ENCODE data around the gene AGK. TPM values are rescaled to one million over a fixed set of nuclear protein-coding genes. Genes with fewer than 3 reads are reported as not detected.

The AGK gene
- total RNA-seq, 3 donors from 2014 or later, result 79.9 to 94.5 (median 90.2) TPM

DNA sequence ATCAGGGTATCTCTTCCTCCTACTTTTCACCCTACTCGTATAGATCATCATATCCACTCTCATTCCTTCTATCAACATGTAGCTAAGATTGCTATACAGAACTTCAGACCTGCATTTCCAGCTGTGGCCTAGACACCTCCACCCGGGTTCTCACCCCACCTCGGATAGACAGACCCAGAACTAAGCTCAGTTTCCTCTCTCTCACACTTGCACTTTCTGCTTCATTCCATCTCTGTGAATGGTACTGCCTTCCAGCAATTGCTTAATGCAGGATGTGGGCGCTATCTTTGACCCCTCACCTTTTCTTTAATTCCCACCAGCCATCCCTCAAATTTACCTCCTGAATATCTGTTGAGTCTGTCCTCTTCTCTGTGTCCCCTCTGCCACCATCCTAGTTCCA lies 35.7 kb downstream of the AGK start:
- no peaks in the 10 kb centered on the region for H3K9me3 Mint-ChIP-seq
- ATAC-seq, result no peak
- H3K4me1 Mint-ChIP-seq (ENCODE audit: low read depth), result peaks cover 53% of the 10 kb centered on the region
- H3K4me3 Mint-ChIP-seq, result peak overlapping the region; percentile 45
- peaks cover 59% of the 10 kb centered on the region for H3K36me3 Mint-ChIP-seq (ENCODE audit: insufficient read depth)
- no peaks in the 10 kb centered on the region for H3K27me3 Mint-ChIP-seq (ENCODE audit: low read depth)
- DNase-seq, result no peak

DNA sequence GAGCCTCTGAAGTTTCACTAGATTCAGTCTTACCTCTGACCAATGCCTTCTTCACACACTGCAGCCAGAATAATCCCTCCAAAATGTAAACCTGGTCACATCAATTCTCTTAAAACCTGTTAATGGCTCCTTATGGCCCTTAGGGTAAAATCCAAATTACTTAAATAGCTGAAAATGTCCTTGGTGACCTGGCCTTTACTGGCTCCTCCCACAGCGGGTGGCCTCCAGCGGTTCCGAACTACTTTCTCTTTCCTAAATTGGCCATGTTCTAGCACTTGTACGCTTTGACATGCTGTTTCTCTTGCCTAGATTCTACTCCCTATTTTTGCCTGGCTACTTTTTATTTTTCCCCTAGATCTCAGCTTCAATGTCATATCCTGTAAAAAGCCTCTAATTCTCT lies 36.1 kb downstream of the AGK start:
- Mint-ChIP-seq H3K27me3 (ENCODE audit: low read depth) (no peaks in the 10 kb centered on the region), H3K9me3 (no peaks in the 10 kb centered on the region), H3K4me3 (peak overlapping the region; percentile 3), H3K36me3 (ENCODE audit: insufficient read depth) (peaks cover 57% of the 10 kb centered on the region), H3K4me1 (ENCODE audit: low read depth) (peaks cover 53% of the 10 kb centered on the region)
- DNase-seq (no peak), ATAC-seq (no peak)

DNA sequence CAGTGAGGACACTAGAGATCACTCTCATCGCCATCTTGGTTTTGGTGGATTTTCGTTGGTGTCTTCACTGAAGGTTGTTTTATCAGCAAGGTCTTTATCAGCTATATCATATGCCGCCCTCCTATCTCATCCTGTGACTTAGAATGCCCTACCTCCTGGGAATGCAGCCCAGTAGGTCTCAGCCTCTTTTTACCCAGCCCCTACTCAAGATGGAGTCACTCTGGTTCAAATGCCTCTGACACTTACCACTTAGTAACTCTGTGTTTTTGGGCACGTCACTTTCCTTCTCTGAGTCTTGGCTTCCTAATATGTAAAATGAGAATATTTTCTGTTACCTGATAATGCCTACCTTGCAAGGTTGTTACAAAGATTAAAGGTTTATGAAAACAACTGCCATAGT lies 37.7 kb downstream of the AGK start:
- peaks cover 51% of the 10 kb centered on the region for H3K4me1 Mint-ChIP-seq (ENCODE audit: low read depth)
- no peaks in the 10 kb centered on the region for H3K27me3 Mint-ChIP-seq (ENCODE audit: low read depth)
- no peak overlapping the region for H3K4me3 Mint-ChIP-seq
- no peaks in the 10 kb centered on the region for H3K9me3 Mint-ChIP-seq
- ATAC-seq (no peak), DNase-seq (no peak)
- peaks cover 51% of the 10 kb centered on the region for H3K36me3 Mint-ChIP-seq (ENCODE audit: insufficient read depth)

DNA sequence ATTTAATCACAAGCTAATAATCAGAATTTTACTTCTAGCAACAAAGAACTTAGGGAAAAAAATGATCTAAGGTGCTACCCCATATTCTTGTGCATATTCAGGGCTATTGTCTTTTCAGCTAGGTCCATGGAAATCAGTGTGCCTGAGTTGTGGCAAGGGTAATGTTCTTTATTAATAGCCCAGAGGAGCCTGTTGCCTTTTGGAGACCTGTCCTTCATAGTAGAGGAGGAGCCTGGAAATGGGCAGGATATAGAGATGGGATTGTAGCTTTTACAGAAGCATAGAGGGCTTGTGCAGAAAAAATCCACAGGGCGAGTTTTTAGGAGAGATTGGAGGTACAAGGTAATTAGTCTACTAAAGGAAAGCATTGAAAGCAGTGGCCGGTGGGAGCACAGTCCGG lies 38.9 kb downstream of the AGK start:
- Mint-ChIP-seq H3K27me3 (ENCODE audit: low read depth) (no peaks in the 10 kb centered on the region), H3K9me3 (no peaks in the 10 kb centered on the region), H3K4me3 (no peak overlapping the region), H3K4me1 (ENCODE audit: low read depth) (peaks cover 42% of the 10 kb centered on the region), H3K36me3 (ENCODE audit: insufficient read depth) (peaks cover 49% of the 10 kb centered on the region)
- DNase-seq, result no peak
- ATAC-seq, result no peak

DNA sequence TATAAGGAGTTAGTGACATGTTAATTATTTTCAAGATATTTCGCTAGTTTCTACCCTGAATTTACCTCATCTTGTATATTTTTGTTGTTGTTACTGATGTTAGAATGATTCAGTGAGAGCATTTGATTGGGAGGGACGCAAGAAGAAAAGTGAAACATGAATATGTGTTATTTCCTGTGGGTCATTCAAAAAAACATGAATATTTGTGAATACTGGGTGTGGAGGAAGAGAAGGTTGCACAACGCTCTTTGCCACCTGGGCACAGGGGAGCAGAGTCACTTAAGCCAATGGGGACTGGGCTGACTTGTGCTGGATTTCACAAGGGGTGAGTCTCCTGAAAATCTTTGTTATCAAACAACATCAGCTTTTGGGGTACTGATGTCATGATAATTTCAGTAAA lies 39.5 kb downstream of the AGK start:
- Mint-ChIP-seq H3K27me3 (ENCODE audit: low read depth) (no peaks in the 10 kb centered on the region), H3K9me3 (no peaks in the 10 kb centered on the region), H3K36me3 (ENCODE audit: insufficient read depth) (peaks cover 52% of the 10 kb centered on the region), H3K4me3 (no peak overlapping the region), H3K4me1 (ENCODE audit: low read depth) (peaks cover 36% of the 10 kb centered on the region)
- DNase-seq, result no peak
- ATAC-seq, result no peak

DNA sequence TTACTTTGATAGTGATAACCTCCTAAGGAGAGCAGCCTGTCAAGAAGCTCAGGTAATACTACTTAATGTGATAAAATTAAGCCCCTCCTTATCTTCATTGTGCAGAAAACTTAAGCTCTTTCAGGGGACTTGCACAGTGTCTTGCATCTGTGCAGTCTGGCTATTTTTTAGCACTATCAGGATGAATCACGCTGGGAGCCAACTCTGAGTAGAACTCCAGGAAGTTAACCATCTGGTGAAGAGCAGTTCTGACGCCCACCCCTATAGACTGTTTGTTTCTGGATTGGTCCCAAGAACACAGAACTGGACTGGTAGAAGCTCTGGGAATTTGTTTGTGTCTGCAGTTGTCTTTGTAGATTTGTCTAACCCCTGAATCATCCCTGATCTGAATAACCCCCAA lies 41.9 kb downstream of the AGK start:
- Mint-ChIP-seq H3K27me3 (ENCODE audit: low read depth) (no peaks in the 10 kb centered on the region), H3K36me3 (ENCODE audit: insufficient read depth) (peaks cover 48% of the 10 kb centered on the region), H3K9me3 (no peaks in the 10 kb centered on the region), H3K4me3 (no peak overlapping the region), H3K4me1 (ENCODE audit: low read depth) (peaks cover 23% of the 10 kb centered on the region)
- no peak for DNase-seq
- ATAC-seq, result no peak

DNA sequence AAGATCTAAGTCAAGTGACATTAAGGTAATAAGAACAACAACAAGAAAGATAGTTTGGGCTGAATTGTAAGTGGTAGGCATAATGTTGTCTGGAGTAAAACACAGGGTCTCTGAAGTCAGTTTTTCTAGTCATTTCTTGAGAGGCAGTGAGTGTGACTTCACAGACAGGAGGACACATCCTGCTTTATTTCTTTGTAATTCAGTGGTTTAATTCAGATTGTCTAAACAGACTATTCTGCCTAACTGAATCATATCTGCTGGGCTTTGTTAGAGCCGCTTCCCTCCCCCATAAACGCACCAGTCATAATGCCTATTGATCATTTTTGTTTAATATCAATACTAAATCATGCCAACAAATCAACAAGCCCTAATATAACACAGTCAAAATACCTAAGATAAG lies 46.8 kb downstream of the AGK start:
- no peaks in the 10 kb centered on the region for H3K9me3 Mint-ChIP-seq

DNA sequence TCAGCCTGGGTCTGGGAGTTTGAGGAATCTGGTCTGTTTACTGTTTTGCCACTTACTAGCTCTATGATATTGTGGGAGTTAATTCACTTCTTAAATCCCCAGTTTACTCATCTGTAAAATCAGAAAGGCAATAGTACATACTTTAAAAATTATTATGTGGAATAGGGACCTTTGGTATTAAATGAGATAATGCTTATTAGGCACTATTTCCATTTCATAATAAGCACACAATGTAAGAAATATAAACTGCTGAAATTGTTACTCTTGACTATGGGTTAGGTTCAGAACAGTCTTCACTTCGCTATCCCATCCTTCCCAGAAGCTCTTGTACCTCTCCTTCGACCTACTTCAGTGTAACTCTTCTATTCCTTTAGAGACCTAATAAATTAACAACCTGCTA lies 47.2 kb downstream of the AGK start:
- peaks cover 48% of the 10 kb centered on the region for H3K36me3 Mint-ChIP-seq (ENCODE audit: insufficient read depth)
- peaks cover 7% of the 10 kb centered on the region for H3K4me1 Mint-ChIP-seq (ENCODE audit: low read depth)
- no peaks in the 10 kb centered on the region for H3K9me3 Mint-ChIP-seq
- DNase-seq (no peak), ATAC-seq (no peak)
- no peaks in the 10 kb centered on the region for H3K27me3 Mint-ChIP-seq (ENCODE audit: low read depth)
- no peak overlapping the region for H3K4me3 Mint-ChIP-seq

More for the DNA sequence above, 46.8 kb downstream of the AGK start:
- no peak for ATAC-seq
- H3K4me3 Mint-ChIP-seq, result no peak overlapping the region
- no peak for DNase-seq
- H3K36me3 Mint-ChIP-seq (ENCODE audit: insufficient read depth), result peaks cover 50% of the 10 kb centered on the region
- H3K4me1 Mint-ChIP-seq (ENCODE audit: low read depth), result peaks cover 10% of the 10 kb centered on the region
- H3K27me3 Mint-ChIP-seq (ENCODE audit: low read depth), result no peaks in the 10 kb centered on the region

DNA sequence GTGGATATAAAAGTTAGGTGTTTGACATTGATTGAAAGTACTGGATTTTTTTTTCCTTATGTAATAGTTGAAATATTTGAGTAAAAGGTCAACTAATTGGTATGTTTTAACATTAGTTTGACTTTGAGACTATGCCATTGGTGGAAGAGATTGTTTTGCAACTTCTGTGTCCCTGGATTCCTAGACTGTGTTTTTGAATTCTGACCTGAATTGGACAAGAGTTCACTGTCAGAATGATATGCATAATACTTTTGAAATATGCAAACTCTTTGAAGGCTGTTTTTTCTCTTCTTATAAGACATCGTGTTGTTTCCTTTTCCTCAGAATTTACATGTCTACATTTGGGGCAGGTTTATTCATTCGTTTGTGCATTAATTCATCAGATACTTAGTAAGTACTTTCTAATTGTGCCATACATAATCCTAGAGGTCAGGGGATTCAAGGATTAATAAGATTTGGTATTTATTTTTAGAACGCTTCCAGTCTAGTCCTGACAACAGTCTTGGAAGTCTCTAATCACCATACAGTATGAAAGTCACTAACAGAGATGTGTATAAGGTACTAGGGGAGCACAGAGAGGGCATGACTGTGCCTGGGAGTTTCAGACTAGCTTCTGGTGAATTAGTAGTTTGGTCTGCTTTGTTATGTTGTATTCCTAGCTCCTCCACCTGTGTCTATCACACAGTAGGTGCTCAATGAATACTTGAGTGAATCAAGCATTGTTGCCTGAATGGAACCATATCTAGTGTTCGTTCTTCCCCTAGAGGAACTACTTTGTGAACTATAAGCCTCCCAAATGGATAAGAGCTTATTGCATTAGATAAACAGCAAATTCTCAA lies 49.2 kb downstream of the AGK start:
- H3K36me3 Mint-ChIP-seq (ENCODE audit: insufficient read depth), result peaks cover 44% of the 10 kb centered on the region
- DNase-seq, result no peak

DNA sequence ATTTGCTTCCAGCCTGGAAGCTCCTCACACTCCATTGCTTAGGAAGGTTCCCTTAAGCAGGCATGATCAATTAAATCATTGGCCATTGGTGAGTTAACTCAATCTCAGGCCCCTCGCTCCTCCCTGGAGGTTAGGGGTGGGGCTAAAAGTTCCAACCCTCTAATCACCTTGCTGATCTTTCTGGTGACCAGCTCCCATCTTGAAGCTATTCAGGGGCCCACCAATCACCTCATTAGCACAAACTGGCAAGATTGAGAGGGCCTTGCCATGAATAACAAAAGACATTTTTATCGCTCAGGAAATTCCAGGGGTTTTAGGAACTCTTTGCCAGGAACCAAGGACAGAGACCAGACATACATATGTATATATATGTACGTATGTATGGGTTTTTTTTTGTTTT lies 58.4 kb downstream of the AGK start:
- DNase-seq (no peak), ATAC-seq (no peak)
- Mint-ChIP-seq H3K4me3 (no peak overlapping the region), H3K9me3 (no peaks in the 10 kb centered on the region), H3K36me3 (ENCODE audit: insufficient read depth) (peaks cover 36% of the 10 kb centered on the region), H3K27me3 (ENCODE audit: low read depth) (no peaks in the 10 kb centered on the region), H3K4me1 (ENCODE audit: low read depth) (no peaks in the 10 kb centered on the region)

More for the DNA sequence above, 49.2 kb downstream of the AGK start:
- no peak for ATAC-seq
- Mint-ChIP-seq H3K4me3 (no peak overlapping the region), H3K9me3 (no peaks in the 10 kb centered on the region), H3K27me3 (ENCODE audit: low read depth) (no peaks in the 10 kb centered on the region), H3K4me1 (ENCODE audit: low read depth) (peaks cover 4% of the 10 kb centered on the region)

DNA sequence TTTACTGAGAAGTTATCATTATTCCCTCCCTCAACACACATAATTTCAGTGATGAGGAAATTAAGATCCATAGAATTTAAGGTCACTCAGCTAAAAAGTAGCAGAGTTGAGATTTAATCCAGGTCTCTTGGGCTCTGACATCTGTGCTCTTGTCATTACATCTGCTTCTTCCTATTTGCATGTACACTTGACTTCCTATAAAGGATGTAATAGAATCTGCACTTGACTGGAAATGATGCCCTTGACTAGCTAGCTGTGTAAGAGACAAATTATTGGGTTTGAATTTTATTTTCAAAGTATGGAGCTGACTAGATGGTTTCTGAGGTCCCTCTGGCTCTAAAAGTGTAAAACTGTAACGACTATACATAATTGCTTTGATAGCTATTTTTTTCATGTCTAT lies 59.5 kb downstream of the AGK start:
- ATAC-seq (no peak), DNase-seq (no peak)
- H3K36me3 Mint-ChIP-seq (ENCODE audit: insufficient read depth), result peaks cover 35% of the 10 kb centered on the region
- H3K27me3 Mint-ChIP-seq (ENCODE audit: low read depth), result no peaks in the 10 kb centered on the region
- no peaks in the 10 kb centered on the region for H3K9me3 Mint-ChIP-seq
- H3K4me1 Mint-ChIP-seq (ENCODE audit: low read depth), result no peaks in the 10 kb centered on the region
- H3K4me3 Mint-ChIP-seq, result no peak overlapping the region

DNA sequence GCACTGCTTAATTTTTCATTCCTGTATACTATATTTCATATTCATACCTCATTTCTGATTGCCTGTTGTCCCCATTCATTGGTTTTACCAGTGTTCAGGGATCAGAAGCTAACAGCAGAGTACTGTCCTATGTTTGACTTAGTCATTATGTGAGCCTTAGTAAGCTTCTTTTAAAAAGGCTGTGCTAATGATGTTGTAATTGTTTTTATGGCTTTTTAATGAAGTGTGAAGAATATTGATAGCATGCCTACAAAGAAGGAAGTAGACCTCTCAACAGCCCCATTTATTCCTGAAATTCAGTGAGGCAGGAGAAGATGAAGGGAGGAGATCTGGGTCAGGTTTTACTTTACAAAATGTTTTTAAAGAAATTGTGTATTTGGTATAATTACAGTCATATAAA lies 61.7 kb downstream of the AGK start:
- no peaks in the 10 kb centered on the region for H3K27me3 Mint-ChIP-seq (ENCODE audit: low read depth)
- H3K36me3 Mint-ChIP-seq (ENCODE audit: insufficient read depth), result peaks cover 29% of the 10 kb centered on the region
- no peaks in the 10 kb centered on the region for H3K9me3 Mint-ChIP-seq
- ATAC-seq, result no peak
- H3K4me3 Mint-ChIP-seq, result no peak overlapping the region
- no peak for DNase-seq
- H3K4me1 Mint-ChIP-seq (ENCODE audit: low read depth), result no peaks in the 10 kb centered on the region

DNA sequence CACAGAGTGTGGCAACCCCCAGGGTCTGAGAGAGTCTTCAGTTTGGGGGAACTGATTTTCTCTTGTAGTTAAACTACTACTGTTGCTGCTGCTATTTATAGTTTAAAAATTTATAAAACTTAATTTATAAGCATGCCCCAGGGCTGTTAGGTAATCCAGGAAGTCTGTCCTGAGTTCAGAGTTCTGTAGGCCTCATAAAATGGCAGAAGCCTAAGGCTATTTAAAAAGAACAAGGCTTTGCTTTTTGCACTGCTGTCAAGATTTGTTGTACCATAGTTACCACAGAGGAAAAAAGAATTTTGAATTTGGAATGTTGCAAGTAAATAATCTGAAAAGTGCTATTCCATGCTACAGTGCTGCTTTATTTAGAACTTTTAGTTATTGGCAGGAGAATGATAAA lies 66.1 kb downstream of the AGK start:
- ATAC-seq (no peak), DNase-seq (no peak)
- Mint-ChIP-seq H3K36me3 (ENCODE audit: insufficient read depth) (peaks cover 32% of the 10 kb centered on the region), H3K9me3 (no peaks in the 10 kb centered on the region), H3K4me3 (no peak overlapping the region), H3K4me1 (ENCODE audit: low read depth) (no peaks in the 10 kb centered on the region), H3K27me3 (ENCODE audit: low read depth) (no peaks in the 10 kb centered on the region)

DNA sequence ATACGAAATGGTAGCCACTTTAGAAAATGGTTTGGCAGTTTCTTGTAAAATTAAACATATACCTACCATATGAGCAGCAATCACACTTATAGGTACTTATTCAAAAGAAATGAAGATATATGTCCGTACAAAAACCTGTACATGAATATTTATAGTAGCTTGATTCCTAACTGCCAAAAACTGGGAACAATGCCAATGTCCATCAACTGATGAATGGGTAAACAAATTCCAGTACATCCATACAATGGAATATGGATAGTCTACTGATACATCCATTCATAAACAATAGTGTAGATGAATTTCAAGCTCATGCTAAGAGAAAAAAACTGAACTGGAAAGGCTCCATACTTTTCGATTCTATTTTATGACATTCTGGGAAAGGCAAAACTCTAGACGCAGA lies 68.5 kb downstream of the AGK start:
- Mint-ChIP-seq H3K4me1 (ENCODE audit: low read depth) (no peaks in the 10 kb centered on the region), H3K4me3 (no peak overlapping the region), H3K36me3 (ENCODE audit: insufficient read depth) (peaks cover 47% of the 10 kb centered on the region), H3K9me3 (no peaks in the 10 kb centered on the region), H3K27me3 (ENCODE audit: low read depth) (no peaks in the 10 kb centered on the region)
- ATAC-seq (no peak), DNase-seq (no peak)

DNA sequence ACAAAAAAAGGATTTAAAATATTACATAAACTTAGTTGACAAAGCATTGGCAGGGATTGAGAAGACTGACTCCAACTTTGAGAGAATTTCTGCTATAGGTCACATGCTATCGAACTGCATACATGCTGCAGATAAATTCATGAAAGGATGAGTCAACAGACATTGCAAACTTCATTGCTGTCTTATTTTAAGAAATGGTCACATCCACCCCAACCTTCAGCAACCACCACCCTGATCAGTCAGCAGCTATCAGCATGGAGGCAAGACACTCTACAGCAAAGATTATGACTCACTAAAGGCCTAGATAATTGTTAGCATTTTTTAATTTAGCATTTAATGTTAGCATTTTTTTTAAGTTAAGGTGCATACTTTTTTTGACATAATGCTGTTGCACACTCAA lies 73.6 kb downstream of the AGK start:
- Mint-ChIP-seq H3K9me3 (no peaks in the 10 kb centered on the region), H3K36me3 (ENCODE audit: insufficient read depth) (peaks cover 50% of the 10 kb centered on the region), H3K27me3 (ENCODE audit: low read depth) (no peaks in the 10 kb centered on the region), H3K4me1 (ENCODE audit: low read depth) (no peaks in the 10 kb centered on the region), H3K4me3 (no peak overlapping the region)
- ATAC-seq, result no peak
- no peak for DNase-seq

All from activated T-cell treated with anti-CD3 and anti-CD28 coated beads, Interleukin-2, amount 50 U/mL, for 4 hours (primary cell).